HCT116 (cell line): ENCODE results near the gene DLST. TPM values are rescaled to one million over a fixed set of nuclear protein-coding genes. Genes with fewer than 3 reads are reported as not detected.

Experiments
- ATAC-seq: fragments of 200-7000 bp; cut with Tn5 transposase; 2 replicates; pipeline ENCODE4 v1.9.1; 2020; ENCODE audit warnings: mild to moderate bottlenecking, moderate library complexity
- BruUV-seq: library from RNA; stranded (reverse); fragments of 400-500 nt; replicated peaks from 2 replicates; lab custom pipeline; 2021; lab: Mats Ljungman, UMichigan
- CTCF ChIA-PET: fragments of 300-600 bp; sonication (Branson Sonifier 250); formaldehyde crosslinking; loops from one replicate; lab custom pipeline; 2021; ENCODE audit warnings: antibody characterized with exemption; lab: Charles Lee
- POLR2A ChIA-PET: fragments of 300-600, 350-600 bp; sonication (Branson Sonifier 250); formaldehyde crosslinking; loops from one replicate; lab custom pipeline; 2021; ENCODE audit warnings: antibody characterized with exemption; lab: Charles Lee
- RAD21 ChIA-PET, 2 experiments: fragments of 300-600 bp; sonication (Branson Sonifier 250); formaldehyde crosslinking; loops; one replicate each; lab custom pipeline; 2023; ENCODE audit warnings: low total read pairs in 2 of 2; ENCODE audit not compliant: uncharacterized antibody in 2 of 2, unreplicated experiment in 2 of 2, low non-redundant PET in 1 of 2; lab: Charles Lee
- DNase-seq: peaks from one replicate; pipeline ENCODE4 v3.0.0-alpha.2; 2010; ENCODE audit warnings: low read depth, low spot score
- H2AFZ ChIP-seq: fragments of 200-600 bp; shearing (Covaris generic), sonication (generic); 2 replicates; pipeline ENCODE4 v1.6.1; 2017; ENCODE audit warnings: low read depth, mixed run types, mixed read lengths, antibody characterized with exemption, low read length; ENCODE audit not compliant: poor library complexity, severe bottlenecking
- H3K27ac ChIP-seq: 2 replicates; pipeline ENCODE4 v1.5.1; 2012; ENCODE audit warnings: low read depth, low read length
- H3K27me3 ChIP-seq: fragments of 200-600 bp; sonication (generic); 2 replicates; pipeline ENCODE4 v1.6.1; 2016; ENCODE audit warnings: mixed run types, low read length, mixed read lengths; ENCODE audit not compliant: insufficient read depth
- H3K36me3 ChIP-seq, 2 experiments: fragments of 200-500 bp in 1 of 2; fragments of 200-600 bp in 1 of 2; sonication (Bioruptor generic) in 1 of 2; sonication (generic) in 1 of 2; 2 replicates each; pipeline versions ENCODE4 v1.5.1 to v1.6.1; 2014 to 2016; ENCODE audit warnings: low read length in 2 of 2, inconsistent platforms in 1 of 2, mixed read lengths in 1 of 2, mixed run types in 1 of 2; ENCODE audit not compliant: insufficient read depth in 2 of 2, control insufficient read depth in 1 of 2
- H3K4me1 ChIP-seq, 2 experiments: fragments of 200-600 bp in 1 of 2; sonication (generic) in 1 of 2; 2 replicates each; pipeline versions ENCODE4 v1.5.1 to v1.6.1; 2012 to 2017; ENCODE audit warnings: low read length in 2 of 2, inconsistent platforms in 1 of 2, mild to moderate bottlenecking in 1 of 2, mixed read lengths in 1 of 2, mixed run types in 1 of 2, moderate library complexity in 1 of 2; ENCODE audit not compliant: insufficient read depth in 2 of 2, control insufficient read depth in 1 of 2
- H3K4me2 ChIP-seq: fragments of 200-600 bp; sonication (generic); 2 replicates; pipeline ENCODE4 v1.6.1; 2017; ENCODE audit warnings: mixed run types, low read length, mixed read lengths
- H3K4me3 ChIP-seq, 2 experiments: fragments of 200-600 bp in 1 of 2; sonication (generic) in 1 of 2; replicated peaks in 1 of 2; 2 replicates each; pipeline ENCODE4 v1.5.1; 2011 to 2016; ENCODE audit warnings: low read length in 2 of 2, control low read depth in 1 of 2, low read depth in 1 of 2, mild to moderate bottlenecking in 1 of 2, mixed read lengths in 1 of 2, mixed run types in 1 of 2
- H3K79me2 ChIP-seq: fragments of 200-600 bp; sonication (generic); 2 replicates; pipeline ENCODE4 v1.6.1; 2017; ENCODE audit warnings: mild to moderate bottlenecking, mixed run types, low read length, moderate library complexity, mixed read lengths; ENCODE audit not compliant: insufficient read depth
- H3K9ac ChIP-seq: fragments of 200-600 bp; sonication (generic); 2 replicates; pipeline ENCODE4 v1.6.1; 2016; ENCODE audit warnings: low read length, mixed read lengths
- H3K9me2 ChIP-seq: fragments of 200-600 bp; sonication (generic), shearing (Covaris generic); 2 replicates; pipeline ENCODE4 v1.6.1; 2017; ENCODE audit warnings: mixed run types, mild to moderate bottlenecking, moderate library complexity; ENCODE audit not compliant: insufficient read depth
- H3K9me3 ChIP-seq, 2 experiments: fragments of 200-500 bp in 1 of 2; fragments of 200-600 bp in 1 of 2; sonication (Bioruptor generic) in 1 of 2; sonication (generic) in 1 of 2; 2 replicates each; pipeline ENCODE4 v1.6.1; 2014 to 2017; ENCODE audit warnings: low read length in 2 of 2, mixed read lengths in 2 of 2, inconsistent platforms in 1 of 2, low read depth in 1 of 2, mild to moderate bottlenecking in 1 of 2, mixed run types in 1 of 2, moderate library complexity in 1 of 2; ENCODE audit not compliant: control insufficient read depth in 1 of 2, insufficient read depth in 1 of 2
- H4K20me1 ChIP-seq: fragments of 200-600 bp; sonication (generic), shearing (Covaris generic); 2 replicates; pipeline ENCODE4 v1.6.1; 2017; ENCODE audit warnings: mixed run types, mild to moderate bottlenecking, moderate library complexity; ENCODE audit not compliant: insufficient read depth
- CBX3 ChIP-seq: IDR thresholded peaks from 2 replicates; pipeline ENCODE4 v1.6.1; 2012; ENCODE audit warnings: low read depth
- CTCF ChIP-seq, 3 experiments: fragments of 200-600 bp in 1 of 3; sonication (generic) in 1 of 3; IDR thresholded peaks in 2 of 3; conservative IDR thresholded peaks in 1 of 3; 2 replicates each; pipeline ENCODE4 v1.5.1; 2012 to 2017; ENCODE audit warnings: low read depth in 2 of 3, low read length in 2 of 3, antibody characterized with exemption in 1 of 3, borderline replicate concordance in 1 of 3, control low read depth in 1 of 3, mild to moderate bottlenecking in 1 of 3, mixed read lengths in 1 of 3, mixed run types in 1 of 3, moderate library complexity in 1 of 3; ENCODE audit not compliant: insufficient read depth in 1 of 3
- EGR1 ChIP-seq: IDR thresholded peaks from 2 replicates; pipeline ENCODE4 v1.6.1; 2012; ENCODE audit warnings: low read depth
- ELF1 ChIP-seq: IDR thresholded peaks from 2 replicates; pipeline ENCODE4 v1.6.1; 2012; ENCODE audit warnings: low read depth, borderline replicate concordance
- EZH2 ChIP-seq: fragments of 200-600 bp; sonication (generic); IDR thresholded peaks from 2 replicates; pipeline ENCODE4 v1.6.1; 2017; ENCODE audit warnings: antibody characterized with exemption, mixed run types
- JUND ChIP-seq: IDR thresholded peaks from 2 replicates; pipeline ENCODE4 v1.6.1; 2012
- MAX ChIP-seq: IDR thresholded peaks from 2 replicates; pipeline ENCODE4 v1.6.1; 2012
- POLR2A ChIP-seq: IDR thresholded peaks from 2 replicates; pipeline ENCODE4 v1.7.0; 2011; ENCODE audit warnings: borderline replicate concordance; ENCODE audit not compliant: insufficient read depth, insufficient read length; ENCODE audit errors: extremely low read depth
- REST ChIP-seq: IDR thresholded peaks from 2 replicates; pipeline ENCODE4 v1.6.1; 2012; ENCODE audit warnings: low read depth
- SIN3A ChIP-seq: IDR thresholded peaks from 2 replicates; pipeline ENCODE4 v1.6.1; 2012; ENCODE audit warnings: low read depth
- SRF ChIP-seq: IDR thresholded peaks from 2 replicates; pipeline ENCODE4 v1.6.1; 2012; ENCODE audit warnings: low read depth
- TCF7L2 ChIP-seq: IDR thresholded peaks from 2 replicates; pipeline ENCODE4 v1.7.0; 2011; ENCODE audit warnings: borderline replicate concordance, inconsistent platforms; ENCODE audit not compliant: insufficient read depth, insufficient read length; ENCODE audit errors: extremely low read depth
- intact Hi-C: fragments of 100-400 bp; cut with micrococcal nuclease; formaldehyde crosslinking; loops from 2 replicates; pipeline ENCODE4 v1.10.0; 2022
- total RNA-seq: library from RNA; stranded (reverse); gene quantifications from one replicate; pipeline ENCODE4 v1.2.1, GENCODE V29; 2021; ENCODE audit not compliant: unreplicated experiment

DLST gene
- total RNA-seq, 1 experiment from 2014 or later: 101 TPM

GRCh38 chr14:74853581-74853980 is 28.1 kb upstream of the DLST start:
- DNase-seq: no peak
- Histone ChIP-seq H3K9ac (no peak overlapping the region), H3K9me2 (no peaks in the 10 kb centered on the region), H4K20me1 (no peaks in the 10 kb centered on the region), H3K36me3 (no peaks in the 10 kb centered on the region), H3K9me3 (no peaks in the 10 kb centered on the region), H2AFZ (no peak overlapping the region), H3K27me3 (no peaks in the 10 kb centered on the region), H3K4me3 (no peak overlapping the region), H3K4me2 (no peak overlapping the region), H3K79me2 (no peaks in the 10 kb centered on the region), H3K27ac (no peak overlapping the region), H3K4me1 (no peaks in the 10 kb centered on the region)
- ChIA-PET RAD21 (no interaction called here), POLR2A (no interaction called here), CTCF (interaction anchor here (2.3 kb wide), 1 partner anchor 245 kb away, joined by 7 read pairs; no protein-coding TSS in a partner anchor)
- TF ChIP-seq REST (no peak), MAX (no peak), EGR1 (no peak), POLR2A (no peak), ELF1 (no peak), EZH2 (no peak), CBX3 (no peak), SRF (no peak), CTCF (IDR thresholded peaks at IDR 0.05 in 2 of 3, conservative IDR thresholded peaks at IDR 0.05 in 1 of 3; ENCODE audit: borderline replicate concordance in 1 of 3, insufficient read depth in 1 of 3, low read depth in 2 of 3, low read length in 2 of 3) (no peak), JUND (no peak), SIN3A (no peak), TCF7L2 (no peak)
- no peak for ATAC-seq
- intact Hi-C loops: no loop called here
- BruUV-seq: no TSS peak
